Measurements from ENCODE around the gene LZTS2. TPM values are rescaled to one million over a fixed set of nuclear protein-coding genes. Genes with fewer than 3 reads are reported as not detected.
A peak's percentile ranks its signal among the peaks of the same experiment; 100 is the strongest.

The LZTS2 gene
- total RNA-seq, 2 donors from 2014 or later, result 29.7 to 38.4 TPM

GRCh38 chr10:101018600-101019439 lies 19.2 kb downstream of the LZTS2 start:
- Histone ChIP-seq H3K4me3 (no peak overlapping the region), H3K9me3 (no peaks in the 10 kb centered on the region), H3K27ac (no peak overlapping the region), H3K4me1 (no peaks in the 10 kb centered on the region), H3K27me3 (no peaks in the 10 kb centered on the region), H3K36me3 (replicated peaks in 1 of 2; ENCODE audit: insufficient read depth in 1 of 2, low read depth in 2 of 2) (no peaks in the 10 kb centered on the region)
- WGBS, 2 donors, result 14 to 40% methylated on average over 11 to 37 of the region's 45 CpGs
- intact Hi-C loops (cut with DNase I), result no loop called here
- peak; percentile 67 to 74 (median 69) for TF ChIP-seq CTCF (IDR thresholded peaks at IDR 0.05)
- TF ChIP-seq POLR2A (IDR thresholded peaks at IDR 0.05), result no peak
- peak; percentile 81 for ATAC-seq
- DNase-seq, result peak; percentile 87 to 90 (median 88)

GRCh38 chr10:101019440-101019703 lies 19.8 kb downstream of the LZTS2 start:
- intact Hi-C loops (cut with DNase I), result no loop called here
- H3K9me3 ChIP-seq, result no peaks in the 10 kb centered on the region
- no peaks in the 10 kb centered on the region for H3K27me3 ChIP-seq
- no peak overlapping the region for H3K4me3 ChIP-seq
- H3K27ac ChIP-seq, result no peak overlapping the region
- ATAC-seq (no peak), DNase-seq (no peak)
- 44 to 47% methylated on average over 2 of the region's 2 CpGs for WGBS, 2 donors
- no peak for TF ChIP-seq CTCF (IDR thresholded peaks at IDR 0.05)
- TF ChIP-seq POLR2A (IDR thresholded peaks at IDR 0.05), result no peak
- H3K4me1 ChIP-seq, result no peaks in the 10 kb centered on the region
- no peaks in the 10 kb centered on the region for H3K36me3 ChIP-seq (replicated peaks in 1 of 2; ENCODE audit: insufficient read depth in 1 of 2, low read depth in 2 of 2)

GRCh38 chr10:101020427-101021075 lies 20.9 kb downstream of the LZTS2 start:
- Histone ChIP-seq H3K9me3 (no peaks in the 10 kb centered on the region), H3K27me3 (no peaks in the 10 kb centered on the region), H3K4me3 (no peak overlapping the region), H3K36me3 (replicated peaks in 1 of 2; ENCODE audit: insufficient read depth in 1 of 2, low read depth in 2 of 2) (no peaks in the 10 kb centered on the region), H3K4me1 (no peaks in the 10 kb centered on the region), H3K27ac (no peak overlapping the region)
- DNase-seq, result no peak
- WGBS, 2 donors, result 76 to 79% methylated on average over 10 of the region's 10 CpGs
- no peak for ATAC-seq
- intact Hi-C loops (cut with DNase I), result no loop called here
- TF ChIP-seq CTCF (IDR thresholded peaks at IDR 0.05), result no peak
- TF ChIP-seq POLR2A (IDR thresholded peaks at IDR 0.05), result no peak

GRCh38 chr10:101021239-101021638 lies 21.6 kb downstream of the LZTS2 start:
- intact Hi-C loops (cut with DNase I), result no loop called here

More at GRCh38 chr10:101021239-101021638, 21.6 kb downstream of the LZTS2 start:
- no peak for ATAC-seq
- WGBS, 2 donors, result 77 to 79% methylated on average over 4 of the region's 4 CpGs
- DNase-seq, result no peak
- Histone ChIP-seq H3K36me3 (replicated peaks in 1 of 2; ENCODE audit: insufficient read depth in 1 of 2, low read depth in 2 of 2) (no peaks in the 10 kb centered on the region), H3K4me1 (no peaks in the 10 kb centered on the region), H3K27me3 (no peaks in the 10 kb centered on the region), H3K9me3 (no peaks in the 10 kb centered on the region), H3K4me3 (no peak overlapping the region), H3K27ac (no peak overlapping the region)
- TF ChIP-seq POLR2A (IDR thresholded peaks at IDR 0.05), result no peak
- TF ChIP-seq CTCF (IDR thresholded peaks at IDR 0.05), result no peak
